ENCODE data around the gene MTOR.

DNA sequence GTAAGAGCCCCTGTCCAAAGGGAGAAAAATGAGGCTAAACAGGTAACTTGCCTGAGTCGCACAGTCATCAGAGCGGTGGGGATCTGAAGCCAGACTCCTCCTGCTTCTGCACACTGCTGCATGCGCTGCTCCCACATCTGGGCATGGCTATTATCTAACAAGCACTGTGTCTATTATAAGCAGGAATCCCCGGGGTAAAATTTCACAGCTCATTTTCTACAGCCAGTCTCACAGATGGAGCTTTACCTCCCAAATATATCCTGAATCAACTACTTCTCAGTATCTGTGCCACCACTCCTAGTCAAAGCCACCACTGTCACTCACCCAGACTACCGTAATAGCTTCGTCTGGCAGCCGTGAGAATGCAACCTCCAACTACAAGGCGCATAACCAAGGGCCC, 9.8 kb downstream of the MTOR start:
- TF ChIP-seq, protein P1, sequence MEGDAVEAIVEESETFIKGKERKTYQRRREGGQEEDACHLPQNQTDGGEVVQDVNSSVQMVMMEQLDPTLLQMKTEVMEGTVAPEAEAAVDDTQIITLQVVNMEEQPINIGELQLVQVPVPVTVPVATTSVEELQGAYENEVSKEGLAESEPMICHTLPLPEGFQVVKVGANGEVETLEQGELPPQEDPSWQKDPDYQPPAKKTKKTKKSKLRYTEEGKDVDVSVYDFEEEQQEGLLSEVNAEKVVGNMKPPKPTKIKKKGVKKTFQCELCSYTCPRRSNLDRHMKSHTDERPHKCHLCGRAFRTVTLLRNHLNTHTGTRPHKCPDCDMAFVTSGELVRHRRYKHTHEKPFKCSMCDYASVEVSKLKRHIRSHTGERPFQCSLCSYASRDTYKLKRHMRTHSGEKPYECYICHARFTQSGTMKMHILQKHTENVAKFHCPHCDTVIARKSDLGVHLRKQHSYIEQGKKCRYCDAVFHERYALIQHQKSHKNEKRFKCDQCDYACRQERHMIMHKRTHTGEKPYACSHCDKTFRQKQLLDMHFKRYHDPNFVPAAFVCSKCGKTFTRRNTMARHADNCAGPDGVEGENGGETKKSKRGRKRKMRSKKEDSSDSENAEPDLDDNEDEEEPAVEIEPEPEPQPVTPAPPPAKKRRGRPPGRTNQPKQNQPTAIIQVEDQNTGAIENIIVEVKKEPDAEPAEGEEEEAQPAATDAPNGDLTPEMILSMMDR (IDR thresholded peaks at IDR 0.05) = no peak
- no peak for TF ChIP-seq POLR2A (IDR thresholded peaks at IDR 0.05)

Data from thyroid gland (tissue), 4 donors.